Vagina (tissue), 2 donors: ENCODE data around the gene TDRD7. TPM values are rescaled to one million over a fixed set of nuclear protein-coding genes. Genes with fewer than 3 reads are reported as not detected.
A peak's percentile ranks its signal among the peaks of the same experiment; 100 is the strongest.

Experiments used
- DNase-seq, 2 donors: peaks; one replicate each; pipeline ENCODE4 v3.0.0-alpha.2; 2017; ENCODE audit errors: extremely low spot score in 2 of 2
- H3K27ac ChIP-seq: fragments of 200-600 bp; sonication (generic); one replicate; pipeline ENCODE4 v1.5.1; 2019
- H3K27me3 ChIP-seq: fragments of 200-600 bp; sonication (generic); one replicate; pipeline ENCODE4 v1.5.1; 2019
- H3K36me3 ChIP-seq, 2 donors: fragments of 200-600 bp; sonication (generic); one replicate each; pipeline ENCODE4 v1.5.1; 2017 to 2019
- H3K4me1 ChIP-seq: fragments of 200-600 bp; sonication (generic); one replicate; pipeline ENCODE4 v1.5.1; 2019
- H3K4me3 ChIP-seq, 2 donors: fragments of 200-600 bp; sonication (generic); 1 replicate in 1 of 2; 2 replicates in 1 of 2; pipeline ENCODE4 v1.5.1; 2016 to 2019
- H3K9me3 ChIP-seq: fragments of 200-600 bp; sonication (generic); one replicate; pipeline ENCODE4 v1.5.1; 2019
- CTCF ChIP-seq, 3 experiments: fragments of 450-650 bp in 2 of 3; fragments of 200-600 bp in 1 of 3; sonication (generic) in 1 of 3; IDR thresholded peaks; one replicate each; pipeline ENCODE4 v1.5.1; 2017 to 2019; ENCODE audit warnings: antibody characterized with exemption in 3 of 3, mild to moderate bottlenecking in 2 of 3, moderate library complexity in 2 of 3
- POLR2A ChIP-seq, 2 donors: fragments of 450-650 bp; IDR thresholded peaks; one replicate each; pipeline ENCODE4 v1.6.1; 2017; ENCODE audit warnings: antibody characterized with exemption in 2 of 2, mild to moderate bottlenecking in 2 of 2, moderate library complexity in 2 of 2
- POLR2AphosphoS5 ChIP-seq, 2 donors: sonication (generic); formaldehyde crosslinking; IDR thresholded peaks; one replicate each; pipeline ENCODE4 v1.9.0; 2017; ENCODE audit warnings: antibody characterized with exemption in 2 of 2, mild to moderate bottlenecking in 2 of 2, low read depth in 1 of 2; ENCODE audit not compliant: insufficient read depth in 1 of 2
- intact Hi-C: fragments of 100-400 bp; cut with DNase I; formaldehyde crosslinking; loops from one replicate; pipeline ENCODE4 v1.15.1; 2023
- total RNA-seq: library from RNA; depleted of rRNA; stranded (reverse); fragments of >200 nt; gene quantifications from one replicate; pipeline ENCODE4 v1.2.3, GENCODE V29; 2016

Gene TDRD7
- total RNA-seq, 1 donor from 2014 or later = 13.5 TPM

- no peak overlapping the region for H3K4me3 ChIP-seq
- TF ChIP-seq POLR2A (IDR thresholded peaks at IDR 0.05) (no peak), CTCF (IDR thresholded peaks at IDR 0.05) (no peak), POLR2AphosphoS5 (IDR thresholded peaks at IDR 0.05; ENCODE audit: insufficient read depth in 1 of 2, low read depth in 1 of 2) (no peak)
- H3K27ac ChIP-seq = peak overlapping the region; percentile 65
- H3K4me1 ChIP-seq = peaks cover 27% of the 10 kb centered on the region
- H3K9me3 ChIP-seq = no peaks in the 10 kb centered on the region
- DNase-seq = peak; percentile 19 to 81
- H3K27me3 ChIP-seq = no peaks in the 10 kb centered on the region
- intact Hi-C loops = no loop called here
- no peaks in the 10 kb centered on the region for H3K36me3 ChIP-seq
These were observed 99.1 kb downstream of the TDRD7 start for GRCh38 chr9:97510797-97511654.

- peak; percentile 16 to 60 for DNase-seq
- no peaks in the 10 kb centered on the region for H3K27me3 ChIP-seq
- peaks cover 26% of the 10 kb centered on the region for H3K4me1 ChIP-seq
- H3K36me3 ChIP-seq = no peaks in the 10 kb centered on the region
- no peaks in the 10 kb centered on the region for H3K9me3 ChIP-seq
- no peak overlapping the region for H3K4me3 ChIP-seq
- H3K27ac ChIP-seq = peak overlapping the region; percentile 65
- intact Hi-C loops = no loop called here
- TF ChIP-seq CTCF (IDR thresholded peaks at IDR 0.05) = no peak
- TF ChIP-seq POLR2AphosphoS5 (IDR thresholded peaks at IDR 0.05; ENCODE audit: insufficient read depth in 1 of 2, low read depth in 1 of 2) = no peak
These were observed 99.9 kb downstream of the TDRD7 start for GRCh38 chr9:97511655-97512427.

- Histone ChIP-seq H3K36me3 (no peaks in the 10 kb centered on the region), H3K4me3 (no peak overlapping the region), H3K9me3 (no peaks in the 10 kb centered on the region), H3K4me1 (peaks cover 36% of the 10 kb centered on the region), H3K27me3 (no peaks in the 10 kb centered on the region), H3K27ac (peak overlapping the region; percentile 34)
- TF ChIP-seq CTCF (IDR thresholded peaks at IDR 0.05) (no peak), POLR2A (IDR thresholded peaks at IDR 0.05) (no peak), POLR2AphosphoS5 (IDR thresholded peaks at IDR 0.05; ENCODE audit: insufficient read depth in 1 of 2, low read depth in 1 of 2) (no peak)
- DNase-seq = peak; percentile 70 to 92
- intact Hi-C loops = no loop called here
These were observed 101.2 kb downstream of the TDRD7 start for GRCh38 chr9:97512966-97513560.

GRCh38 chr9:97514531-97514930 is 102.6 kb downstream of the TDRD7 start:
- no peak overlapping the region for H3K4me3 ChIP-seq
- H3K27ac ChIP-seq = peak overlapping the region; percentile 87
- DNase-seq = no peak
- no peaks in the 10 kb centered on the region for H3K36me3 ChIP-seq
- H3K27me3 ChIP-seq = no peaks in the 10 kb centered on the region
- intact Hi-C loops = no loop called here
- no peaks in the 10 kb centered on the region for H3K9me3 ChIP-seq
- H3K4me1 ChIP-seq = peaks cover 51% of the 10 kb centered on the region
- TF ChIP-seq CTCF (IDR thresholded peaks at IDR 0.05) (no peak), POLR2A (IDR thresholded peaks at IDR 0.05) (no peak), POLR2AphosphoS5 (IDR thresholded peaks at IDR 0.05; ENCODE audit: insufficient read depth in 1 of 2, low read depth in 1 of 2) (no peak)
